Gastroesophageal sphincter (tissue), 3 donors: ENCODE data around the gene UCKL1.

Experiments used
- CTCF ChIP-seq, 4 experiments: fragments of 200-600 bp in 2 of 4; fragments of 450-650 bp in 2 of 4; sonication (generic) in 1 of 4; IDR thresholded peaks; one replicate each; pipeline ENCODE4 v1.5.1; 2017 to 2019; ENCODE audit warnings: antibody characterized with exemption in 4 of 4, mild to moderate bottlenecking in 2 of 4, moderate library complexity in 2 of 4
- EP300 ChIP-seq: sonication (generic); formaldehyde crosslinking; IDR thresholded peaks from one replicate; pipeline ENCODE4 v1.6.1; 2017; ENCODE audit warnings: antibody characterized with exemption, mild to moderate bottlenecking
- POLR2A ChIP-seq, 2 donors: fragments of 450-650 bp; IDR thresholded peaks; one replicate each; pipeline ENCODE4 v1.6.1; 2017; ENCODE audit warnings: antibody characterized with exemption in 2 of 2, mild to moderate bottlenecking in 2 of 2, moderate library complexity in 1 of 2
- POLR2AphosphoS5 ChIP-seq: sonication (generic); formaldehyde crosslinking; IDR thresholded peaks from one replicate; pipeline ENCODE4 v1.6.1; 2017; ENCODE audit warnings: antibody characterized with exemption

GRCh38 chr20:63957004-63957689 is 931 bp upstream of the UCKL1 start:
- TF ChIP-seq CTCF (IDR thresholded peaks at IDR 0.05) (peak in 2 of 4 experiments; percentile 16 to 19), POLR2AphosphoS5 (peak; percentile 21), EP300 (no peak), POLR2A (IDR thresholded peaks at IDR 0.05) (peak in 1 of 2 donors; percentile 14)
